IPS-15b (cell line): ENCODE measurements around the gene CD247.

Experiments
- H3K27me3 ChIP-seq: one replicate; pipeline ENCODE4 v1.6.1; 2013; ENCODE audit warnings: low read length; ENCODE audit not compliant: control insufficient read depth, insufficient read depth
- H3K36me3 ChIP-seq: one replicate; pipeline ENCODE4 v1.6.1; 2013; ENCODE audit warnings: low read length; ENCODE audit not compliant: control insufficient read depth, insufficient read depth
- H3K4me1 ChIP-seq: one replicate; pipeline ENCODE4 v1.6.1; 2013; ENCODE audit warnings: mild to moderate bottlenecking, low read length; ENCODE audit not compliant: control insufficient read depth, insufficient read depth
- H3K4me3 ChIP-seq: one replicate; pipeline ENCODE4 v1.5.1; 2013; ENCODE audit warnings: low read depth, low read length
- H3K9ac ChIP-seq: one replicate; pipeline ENCODE4 v1.6.1; 2013; ENCODE audit warnings: low read depth, mild to moderate bottlenecking, low read length
- H3K9me3 ChIP-seq: one replicate; pipeline ENCODE4 v1.6.1; 2013; ENCODE audit warnings: mild to moderate bottlenecking, low read length; ENCODE audit not compliant: control insufficient read depth, insufficient read depth

CD247 gene

DNA sequence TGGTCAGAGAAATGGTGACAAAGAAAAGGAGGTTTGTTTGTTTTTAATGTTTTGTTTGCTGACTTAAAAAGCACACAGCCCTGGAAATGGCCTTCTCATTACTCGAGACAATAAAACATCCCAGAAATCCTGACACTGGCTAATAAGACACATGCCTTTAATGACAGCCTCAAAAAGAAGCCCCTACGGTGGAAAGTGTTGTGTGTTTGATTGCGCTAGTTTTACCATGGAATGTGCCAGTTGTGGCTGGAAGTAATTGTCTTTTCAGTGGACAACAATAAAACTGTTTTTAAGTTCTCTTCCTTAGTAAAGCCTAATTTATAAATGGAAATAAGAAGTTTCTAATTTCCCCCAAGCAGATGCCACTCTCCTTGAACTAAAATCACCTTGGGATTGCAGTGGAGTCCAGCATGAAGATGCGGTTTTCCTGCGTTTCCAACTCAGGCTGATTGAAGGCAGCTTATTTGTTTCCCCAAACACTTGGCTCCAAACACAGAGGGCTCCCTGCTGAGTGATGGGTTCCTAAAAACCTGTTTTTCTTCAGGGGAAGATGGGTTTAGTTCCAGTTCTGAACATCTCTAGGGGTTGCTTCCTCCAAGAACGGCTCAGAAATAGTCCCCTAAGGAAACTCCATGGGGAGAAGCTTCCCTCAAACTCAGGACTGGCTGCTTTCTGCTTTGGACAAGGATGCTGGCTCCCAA lies 54.3 kb downstream of the CD247 start:
- H3K36me3 ChIP-seq, result no peaks in the 10 kb centered on the region

GRCh38 chr1:167463080-167463479 lies 55.2 kb downstream of the CD247 start:
- Histone ChIP-seq H3K36me3 (no peaks in the 10 kb centered on the region), H3K4me3 (no peak overlapping the region), H3K9ac (no peak overlapping the region), H3K4me1 (peaks cover 15% of the 10 kb centered on the region), H3K9me3 (no peaks in the 10 kb centered on the region), H3K27me3 (no peaks in the 10 kb centered on the region)

More for the DNA sequence above, 54.3 kb downstream of the CD247 start:
- peaks cover 14% of the 10 kb centered on the region for H3K4me1 ChIP-seq
- H3K9ac ChIP-seq, result no peak overlapping the region
- H3K4me3 ChIP-seq, result no peak overlapping the region
- H3K27me3 ChIP-seq, result no peaks in the 10 kb centered on the region
- no peaks in the 10 kb centered on the region for H3K9me3 ChIP-seq

DNA sequence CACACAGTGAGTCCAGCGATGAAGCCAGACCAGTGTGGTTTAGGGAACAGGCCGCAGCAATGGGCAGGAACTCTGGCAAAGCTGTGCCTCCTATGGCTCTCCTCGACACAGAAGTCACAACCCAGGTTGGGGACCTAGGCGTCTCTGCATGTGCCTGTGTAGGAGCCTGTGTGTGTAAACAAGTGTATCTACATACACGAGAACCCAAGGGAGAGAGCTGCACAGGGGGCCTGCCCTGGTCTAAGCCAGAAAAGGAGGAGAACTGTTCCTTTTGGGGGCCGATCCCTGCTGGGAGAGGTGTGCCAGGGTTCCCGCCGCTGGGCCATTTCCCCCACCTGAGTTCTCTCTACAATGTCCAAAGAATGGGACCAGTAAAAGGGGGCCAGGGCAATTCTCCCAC lies 56.0 kb downstream of the CD247 start:
- no peaks in the 10 kb centered on the region for H3K36me3 ChIP-seq
- H3K9ac ChIP-seq, result no peak overlapping the region
- H3K27me3 ChIP-seq, result peaks cover 5% of the 10 kb centered on the region
- no peaks in the 10 kb centered on the region for H3K9me3 ChIP-seq
- H3K4me1 ChIP-seq, result peaks cover 17% of the 10 kb centered on the region
- no peak overlapping the region for H3K4me3 ChIP-seq

GRCh38 chr1:167460836-167461235 lies 57.5 kb downstream of the CD247 start:
- H3K9me3 ChIP-seq, result no peaks in the 10 kb centered on the region
- peaks cover 19% of the 10 kb centered on the region for H3K27me3 ChIP-seq
- H3K9ac ChIP-seq, result no peak overlapping the region
- H3K36me3 ChIP-seq, result no peaks in the 10 kb centered on the region
- H3K4me1 ChIP-seq, result peaks cover 18% of the 10 kb centered on the region
- H3K4me3 ChIP-seq, result no peak overlapping the region

DNA sequence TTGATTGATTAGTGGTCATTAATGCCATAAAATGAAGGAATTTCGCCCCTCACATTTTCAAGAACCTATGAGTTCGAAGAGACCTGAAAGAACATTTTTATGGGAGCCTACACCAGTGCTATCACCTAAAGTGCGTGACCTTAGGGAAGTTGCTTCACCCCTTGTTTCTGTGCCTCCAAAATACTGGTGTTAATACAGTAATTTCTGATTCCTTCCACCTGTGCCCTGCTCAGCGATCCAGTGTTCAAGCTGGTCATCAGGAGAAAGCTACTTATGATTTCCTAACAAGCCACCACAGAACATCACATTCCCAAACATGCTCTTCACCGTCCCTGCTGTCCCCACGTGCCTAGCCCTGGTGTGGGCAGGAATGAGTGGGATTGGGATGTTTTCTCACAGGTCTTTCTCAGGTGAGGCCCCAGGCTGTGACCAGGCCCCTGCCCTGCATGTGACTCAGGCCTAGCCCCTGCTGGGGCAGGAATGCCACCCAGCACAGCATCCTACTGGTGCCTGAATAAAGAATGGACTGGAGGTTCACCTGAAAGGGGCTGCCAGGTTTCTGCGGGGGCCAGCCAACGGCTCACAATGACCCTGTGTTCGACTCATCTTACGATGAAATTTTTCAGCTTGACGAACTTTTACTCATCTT lies 60.3 kb downstream of the CD247 start:
- no peaks in the 10 kb centered on the region for H3K36me3 ChIP-seq
- H3K4me1 ChIP-seq, result peaks cover 12% of the 10 kb centered on the region
- peaks cover 32% of the 10 kb centered on the region for H3K27me3 ChIP-seq
- no peak overlapping the region for H3K9ac ChIP-seq
- no peaks in the 10 kb centered on the region for H3K9me3 ChIP-seq
- H3K4me3 ChIP-seq, result no peak overlapping the region

DNA sequence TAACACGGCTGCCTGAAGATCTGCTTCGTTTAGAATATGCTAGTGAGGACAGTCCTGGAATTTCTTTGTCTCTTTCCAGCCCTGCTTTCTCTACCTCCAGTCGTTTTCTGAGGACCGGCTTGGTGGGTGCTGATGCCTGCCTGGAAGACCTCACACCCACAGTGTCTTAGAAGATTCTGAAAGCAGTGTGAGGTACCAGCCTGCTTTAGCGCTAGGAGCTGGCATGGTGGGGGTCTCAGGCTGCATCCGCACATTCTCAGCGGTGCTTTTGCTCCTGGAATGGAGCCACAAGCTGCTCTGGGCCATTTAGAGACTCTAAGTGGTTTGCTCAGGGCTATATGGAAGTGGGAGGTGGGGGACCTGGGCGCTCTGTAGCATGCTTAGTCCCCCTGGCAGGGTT lies 61.4 kb downstream of the CD247 start:
- Histone ChIP-seq H3K9me3 (no peaks in the 10 kb centered on the region), H3K36me3 (no peaks in the 10 kb centered on the region), H3K4me3 (no peak overlapping the region), H3K4me1 (peaks cover 12% of the 10 kb centered on the region), H3K27me3 (peaks cover 32% of the 10 kb centered on the region), H3K9ac (no peak overlapping the region)

DNA sequence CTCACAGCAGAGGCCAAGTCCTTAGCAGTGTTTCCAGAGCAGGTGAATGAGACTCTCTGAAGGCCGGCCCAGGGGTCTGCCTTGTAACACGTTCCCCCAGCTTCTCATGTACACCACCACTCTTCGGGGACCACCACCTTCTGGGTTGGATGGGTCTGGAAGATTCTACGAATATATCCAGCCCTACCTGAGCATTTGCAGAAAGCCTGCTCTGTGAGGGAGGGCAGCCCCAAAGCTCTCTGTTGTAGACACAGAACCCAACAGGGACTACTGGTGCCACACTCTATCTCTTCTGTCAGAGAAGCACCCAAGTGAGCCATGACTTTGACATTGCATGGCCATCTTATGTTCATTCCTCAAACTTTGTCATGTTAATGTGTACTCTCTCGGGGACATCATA lies 61.8 kb downstream of the CD247 start:
- H3K4me1 ChIP-seq, result peaks cover 12% of the 10 kb centered on the region
- no peak overlapping the region for H3K4me3 ChIP-seq
- no peaks in the 10 kb centered on the region for H3K9me3 ChIP-seq
- peaks cover 32% of the 10 kb centered on the region for H3K27me3 ChIP-seq
- no peaks in the 10 kb centered on the region for H3K36me3 ChIP-seq
- no peak overlapping the region for H3K9ac ChIP-seq

GRCh38 chr1:167455786-167456446 lies 62.4 kb downstream of the CD247 start:
- Histone ChIP-seq H3K27me3 (peaks cover 32% of the 10 kb centered on the region), H3K9me3 (no peaks in the 10 kb centered on the region), H3K9ac (no peak overlapping the region), H3K4me1 (peaks cover 12% of the 10 kb centered on the region), H3K4me3 (peak overlapping the region; percentile 67), H3K36me3 (no peaks in the 10 kb centered on the region)

- Histone ChIP-seq H3K9me3 (no peaks in the 10 kb centered on the region), H3K4me1 (peaks cover 12% of the 10 kb centered on the region), H3K27me3 (peaks cover 32% of the 10 kb centered on the region), H3K36me3 (no peaks in the 10 kb centered on the region), H3K9ac (peak overlapping the region; percentile 73), H3K4me3 (peak overlapping the region; percentile 67)
Measured at GRCh38 chr1:167454894-167455785, 63.2 kb downstream of the CD247 start.

- Histone ChIP-seq H3K36me3 (no peaks in the 10 kb centered on the region), H3K27me3 (peaks cover 32% of the 10 kb centered on the region), H3K4me3 (peak overlapping the region; percentile 67), H3K9ac (peak overlapping the region; percentile 73), H3K4me1 (peaks cover 12% of the 10 kb centered on the region), H3K9me3 (no peaks in the 10 kb centered on the region)
Measured at GRCh38 chr1:167454304-167454893, 63.9 kb downstream of the CD247 start.

DNA sequence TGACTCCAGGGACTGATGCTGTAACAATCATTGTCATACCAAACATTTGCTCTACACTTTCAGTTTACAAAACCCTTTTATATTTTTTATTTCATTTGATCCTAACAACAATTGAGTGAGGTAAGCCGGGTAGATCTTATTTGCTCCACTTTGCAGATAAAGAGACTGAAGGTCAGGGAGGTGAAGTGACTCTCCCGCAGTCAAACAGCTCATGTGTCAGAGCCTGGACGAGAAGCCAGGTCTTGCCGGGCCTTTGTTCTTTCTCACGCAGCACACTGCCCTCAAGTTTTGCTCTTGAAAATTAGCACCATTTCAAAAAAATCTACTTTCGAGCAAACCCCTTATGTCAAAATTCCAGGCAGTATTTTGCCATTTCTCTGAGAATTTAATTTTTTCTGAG lies 65.2 kb downstream of the CD247 start:
- Histone ChIP-seq H3K27me3 (peaks cover 32% of the 10 kb centered on the region), H3K4me1 (peaks cover 12% of the 10 kb centered on the region), H3K36me3 (no peaks in the 10 kb centered on the region), H3K9me3 (no peaks in the 10 kb centered on the region), H3K4me3 (no peak overlapping the region), H3K9ac (no peak overlapping the region)
